ENCODE data around the gene ADGRD2.

ADGRD2 gene

DNA sequence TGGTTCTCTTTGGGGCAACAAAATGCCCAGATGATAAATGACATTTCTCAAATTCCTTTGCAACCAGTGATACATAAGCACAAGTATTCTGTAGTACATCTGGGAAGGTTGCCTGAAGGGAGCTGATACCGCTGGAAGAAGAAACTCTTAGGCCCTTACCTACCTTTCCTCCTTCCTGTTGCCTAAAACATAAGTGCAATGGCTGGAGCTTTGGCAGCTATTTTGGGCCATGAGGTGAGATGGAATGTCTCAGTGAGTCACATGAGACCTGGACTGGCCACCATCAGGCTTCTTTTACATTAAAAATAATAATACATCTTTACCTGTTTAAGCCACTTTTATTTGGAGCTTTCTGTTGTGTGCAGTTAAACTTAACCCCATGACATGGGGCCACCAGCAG, 11.2 kb upstream of the ADGRD2 start:
- DNase-seq: no peak

DNA sequence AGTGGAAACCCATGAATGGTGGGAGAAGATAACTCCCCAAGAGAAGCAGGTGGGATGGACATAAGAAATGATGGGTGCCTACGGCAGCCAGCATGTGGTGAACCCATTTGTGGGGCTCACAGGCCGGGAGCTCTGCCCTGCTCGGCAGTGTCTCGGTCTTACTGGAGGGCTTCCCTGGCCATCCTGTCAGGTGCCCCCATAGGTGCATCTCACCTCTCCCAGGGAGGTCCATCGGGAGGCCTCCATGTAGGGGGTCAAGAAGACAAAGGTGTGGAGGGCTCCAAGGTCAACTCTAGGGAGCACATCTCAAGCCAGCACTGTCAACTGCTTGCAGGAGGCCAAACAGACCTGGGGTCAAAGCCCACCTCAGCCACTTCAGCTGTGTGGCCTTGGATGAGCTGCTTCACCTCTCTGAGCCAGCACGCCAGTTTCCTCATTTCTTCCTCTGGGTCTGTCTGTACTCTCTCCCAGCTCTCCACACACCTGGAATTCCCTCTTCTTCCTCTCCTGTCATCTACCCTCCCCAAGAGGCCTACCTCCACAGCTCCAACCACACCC, 10.5 kb upstream of the ADGRD2 start:
- no peak for DNase-seq

- no peak for DNase-seq
Observed at GRCh38 chr9:124440786-124441185, 9.5 kb upstream of the ADGRD2 start.

- no peak for DNase-seq
Observed at GRCh38 chr9:124441291-124441690, 9.0 kb upstream of the ADGRD2 start.

- DNase-seq: no peak
Observed at GRCh38 chr9:124442379-124442778, 7.9 kb upstream of the ADGRD2 start.

- no peak for DNase-seq
Observed at GRCh38 chr9:124442826-124443225, 7.4 kb upstream of the ADGRD2 start.

DNA sequence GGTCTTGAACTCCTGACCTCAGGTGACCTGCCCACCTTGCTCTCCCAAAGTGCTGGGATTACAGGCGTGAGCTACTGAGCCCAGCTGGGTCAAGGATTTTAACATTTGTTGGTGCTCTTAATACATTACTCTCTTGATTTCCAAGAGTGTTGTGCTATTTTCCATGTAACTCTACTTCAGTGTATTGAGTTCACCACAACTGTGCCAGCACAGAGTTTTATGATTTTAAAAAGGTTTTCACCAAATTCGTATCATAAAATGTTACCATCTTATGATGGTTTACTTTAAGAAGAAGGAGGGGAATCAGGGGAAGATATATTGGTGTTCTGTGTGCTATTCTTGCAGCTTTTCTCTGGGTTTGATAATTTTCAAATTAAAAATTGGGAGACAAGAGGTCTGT, 6.6 kb upstream of the ADGRD2 start:
- DNase-seq: no peak

DNA sequence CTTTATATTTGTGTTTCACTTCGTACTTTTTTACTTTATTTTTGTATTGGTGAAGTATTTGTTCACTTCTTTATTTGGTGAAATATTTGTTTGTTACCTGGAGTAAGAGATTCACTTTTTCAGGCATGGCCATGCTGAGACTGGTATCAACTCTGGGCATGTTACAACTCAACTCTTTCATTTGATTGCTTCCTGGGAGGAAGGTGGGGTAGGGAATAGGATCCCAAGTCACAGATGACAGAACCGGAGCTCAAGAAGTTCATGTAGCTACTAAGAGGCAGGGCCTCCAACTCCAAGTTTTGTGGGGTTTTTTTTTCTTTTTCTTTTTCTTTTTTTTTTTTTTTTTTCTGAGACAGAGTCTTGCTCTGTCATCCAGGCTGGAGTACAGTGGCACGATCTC, 6.1 kb upstream of the ADGRD2 start:
- DNase-seq: no peak

DNA sequence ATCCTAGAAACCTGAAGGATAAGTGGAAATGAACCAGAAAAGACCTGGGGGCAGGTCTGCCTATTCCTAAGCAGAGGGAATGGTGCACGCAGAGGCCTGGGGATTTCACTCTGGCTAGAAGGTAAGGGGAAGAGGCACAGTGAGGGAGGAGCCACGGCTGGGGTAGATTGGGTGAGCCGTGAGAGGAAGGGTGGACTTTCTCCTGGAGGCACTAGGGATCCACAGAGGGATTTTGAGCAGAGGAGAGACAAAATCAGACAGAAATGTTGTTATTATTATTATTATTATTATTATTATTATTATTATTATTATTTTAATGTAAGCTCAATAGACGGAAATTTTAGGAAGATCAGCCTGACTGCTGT, 3.0 kb upstream of the ADGRD2 start:
- DNase-seq: no peak

GRCh38 chr9:124448019-124448418, 2.2 kb upstream of the ADGRD2 start:
- DNase-seq: no peak

DNA sequence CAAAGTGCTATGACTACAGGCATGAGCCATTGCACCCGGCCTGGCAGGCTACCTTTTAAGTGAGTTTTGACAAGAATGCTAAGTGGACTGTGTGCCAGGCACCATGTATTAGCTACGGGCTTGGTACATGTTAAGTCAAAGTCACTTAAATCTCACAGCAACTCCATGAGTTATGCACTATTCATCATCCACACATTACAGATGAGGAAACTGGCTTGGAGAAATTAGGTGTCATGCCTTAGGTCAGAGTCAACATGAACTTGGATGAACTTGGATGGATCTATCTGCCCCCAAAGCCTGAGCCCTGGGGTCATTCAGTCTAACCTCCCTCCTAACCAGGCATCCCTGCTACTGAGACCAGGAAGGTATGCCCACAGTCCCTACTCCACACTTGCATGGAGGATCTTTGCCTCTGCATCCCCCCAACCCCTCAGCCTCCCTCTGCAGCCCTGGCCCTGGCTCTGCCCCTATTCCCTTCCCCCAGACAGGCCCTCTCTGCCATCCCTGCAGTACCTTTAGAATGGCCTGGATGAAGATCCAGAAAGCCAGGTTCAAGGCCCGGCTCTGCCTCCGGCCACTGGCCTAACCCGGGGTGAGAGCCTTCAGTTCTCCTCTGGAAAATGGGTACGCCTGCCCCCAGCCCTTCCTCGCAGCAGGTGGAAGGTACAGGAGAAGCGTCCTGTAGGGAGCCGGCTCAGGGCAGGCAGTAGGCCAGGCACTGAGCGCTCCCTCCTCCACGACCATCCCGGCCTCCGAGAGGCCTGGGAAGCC, 685 bp upstream of the ADGRD2 start:
- no peak for DNase-seq

GRCh38 chr9:124450931-124451661, 845 bp downstream of the ADGRD2 start:
- no peak for DNase-seq

DNA sequence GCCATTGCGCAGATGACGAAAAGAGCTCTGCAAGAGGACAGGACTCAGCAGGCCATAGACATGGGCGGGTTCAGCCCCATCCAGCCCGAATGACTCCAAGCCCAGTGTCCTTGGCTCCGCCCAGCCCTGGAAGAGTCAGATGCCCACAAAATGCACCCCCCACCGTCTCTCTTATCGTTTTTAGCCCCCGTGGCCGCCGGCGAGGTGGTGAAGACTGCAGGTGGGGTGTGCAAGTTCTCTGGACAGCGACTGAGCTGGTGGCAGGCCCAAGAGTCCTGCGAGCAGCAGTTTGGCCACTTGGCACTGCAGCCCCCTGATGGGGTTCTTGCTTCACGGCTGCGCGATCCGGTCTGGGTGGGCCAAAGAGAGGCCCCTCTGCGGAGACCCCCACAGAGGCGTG, 2.1 kb downstream of the ADGRD2 start:
- DNase-seq: no peak

- no peak for DNase-seq
Observed at GRCh38 chr9:124452841-124453585, 2.8 kb downstream of the ADGRD2 start.

DNA sequence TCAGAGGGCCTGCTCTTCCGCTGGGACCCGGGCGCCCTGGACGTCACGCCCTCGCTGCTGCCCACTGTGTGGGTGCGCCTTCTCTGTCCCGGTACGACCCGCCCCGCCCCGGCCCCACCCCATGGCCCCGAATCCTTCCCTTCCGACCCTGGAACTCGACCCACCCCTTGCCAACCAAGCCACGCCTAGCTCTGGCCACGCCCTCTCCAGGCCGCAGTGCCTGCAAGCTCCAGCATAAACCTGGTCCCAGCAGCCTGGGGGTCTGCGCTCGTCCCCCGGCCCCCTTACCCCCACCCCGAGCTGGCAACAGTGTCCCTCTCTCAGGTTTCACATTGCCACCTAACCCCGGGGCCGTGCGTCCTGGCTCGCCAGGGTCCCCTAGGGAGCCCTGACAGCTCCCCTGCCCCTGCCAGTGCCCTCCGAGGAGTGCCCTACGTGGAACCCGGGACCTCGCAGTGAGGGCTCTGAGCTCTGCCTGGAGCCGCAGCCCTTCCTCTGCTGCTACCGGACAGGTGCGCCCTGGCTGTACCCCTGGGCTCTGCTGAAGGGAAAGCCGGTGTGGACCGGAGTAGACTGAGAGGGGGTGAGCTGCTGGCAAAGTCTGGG, 3.4 kb downstream of the ADGRD2 start:
- no peak for DNase-seq

DNA sequence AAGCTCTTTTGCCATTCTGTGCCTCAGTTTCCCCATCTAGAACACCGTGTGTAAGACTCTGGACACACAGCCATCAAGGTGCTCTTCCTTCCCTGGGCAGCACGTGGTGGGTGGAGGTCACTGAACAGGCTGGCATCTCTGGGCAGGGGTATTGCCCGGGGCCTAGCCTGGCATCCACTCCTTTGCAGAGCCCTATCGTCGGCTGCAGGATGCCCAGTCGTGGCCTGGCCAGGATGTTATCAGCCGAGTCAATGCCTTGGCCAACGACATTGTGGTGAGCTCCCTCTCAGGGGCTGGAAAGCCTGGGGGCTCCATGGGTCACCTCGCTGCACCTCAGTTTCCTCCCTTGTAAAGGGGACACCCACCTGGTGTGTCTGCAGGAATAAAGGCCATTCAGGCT, 4.0 kb downstream of the ADGRD2 start:
- DNase-seq: no peak

DNA sequence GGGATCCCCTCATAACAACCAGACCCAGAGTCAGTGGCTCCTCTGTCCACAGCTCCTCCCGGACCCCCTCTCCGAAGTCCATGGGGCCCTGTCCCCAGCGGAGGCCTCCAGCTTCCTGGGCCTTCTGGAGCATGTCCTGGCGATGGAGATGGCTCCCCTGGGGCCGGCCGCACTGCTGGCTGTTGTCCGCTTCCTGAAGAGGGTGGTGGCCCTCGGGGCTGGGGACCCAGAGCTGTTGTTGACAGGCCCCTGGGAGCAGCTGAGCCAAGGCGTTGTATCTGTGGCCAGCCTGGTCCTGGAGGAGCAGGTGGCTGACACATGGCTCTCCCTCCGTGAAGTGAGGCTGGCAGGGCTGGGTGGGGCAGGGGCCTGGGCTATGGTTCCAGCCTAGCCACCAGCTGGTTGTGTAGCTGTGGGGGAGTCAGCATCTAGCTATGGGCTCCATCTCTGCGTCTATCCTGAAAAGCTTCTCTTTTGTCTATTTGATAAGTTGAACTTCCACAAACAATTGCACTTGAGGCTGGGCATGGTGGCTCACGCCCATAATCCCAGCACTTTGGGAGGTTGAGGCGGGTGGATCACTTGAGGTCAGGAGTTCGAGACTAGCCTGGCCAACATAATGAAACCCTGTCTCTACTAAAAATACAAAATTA, 4.7 kb downstream of the ADGRD2 start:
- DNase-seq: no peak

DNA sequence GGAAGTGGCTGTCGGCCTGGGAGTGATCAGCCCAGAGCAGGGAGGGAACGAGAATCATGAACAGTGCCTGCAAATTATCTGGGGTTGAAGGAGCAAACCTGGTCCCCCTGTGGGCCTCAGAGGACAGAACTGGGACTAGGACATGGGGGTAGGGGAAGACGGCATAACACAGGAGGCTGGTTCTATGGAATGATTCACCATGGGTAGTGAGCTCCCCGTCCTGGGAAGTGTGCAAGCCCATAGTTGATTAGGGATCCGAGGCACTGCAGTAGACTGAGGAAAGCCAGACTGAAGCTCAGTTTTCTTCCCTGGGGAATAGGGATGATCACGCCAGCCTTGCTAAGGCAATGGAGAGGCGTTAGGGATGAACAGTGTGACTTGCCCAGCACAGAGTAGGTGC, 5.6 kb downstream of the ADGRD2 start:
- DNase-seq: no peak

GRCh38 chr9:124456341-124457078, 6.3 kb downstream of the ADGRD2 start:
- no peak for DNase-seq

DNA sequence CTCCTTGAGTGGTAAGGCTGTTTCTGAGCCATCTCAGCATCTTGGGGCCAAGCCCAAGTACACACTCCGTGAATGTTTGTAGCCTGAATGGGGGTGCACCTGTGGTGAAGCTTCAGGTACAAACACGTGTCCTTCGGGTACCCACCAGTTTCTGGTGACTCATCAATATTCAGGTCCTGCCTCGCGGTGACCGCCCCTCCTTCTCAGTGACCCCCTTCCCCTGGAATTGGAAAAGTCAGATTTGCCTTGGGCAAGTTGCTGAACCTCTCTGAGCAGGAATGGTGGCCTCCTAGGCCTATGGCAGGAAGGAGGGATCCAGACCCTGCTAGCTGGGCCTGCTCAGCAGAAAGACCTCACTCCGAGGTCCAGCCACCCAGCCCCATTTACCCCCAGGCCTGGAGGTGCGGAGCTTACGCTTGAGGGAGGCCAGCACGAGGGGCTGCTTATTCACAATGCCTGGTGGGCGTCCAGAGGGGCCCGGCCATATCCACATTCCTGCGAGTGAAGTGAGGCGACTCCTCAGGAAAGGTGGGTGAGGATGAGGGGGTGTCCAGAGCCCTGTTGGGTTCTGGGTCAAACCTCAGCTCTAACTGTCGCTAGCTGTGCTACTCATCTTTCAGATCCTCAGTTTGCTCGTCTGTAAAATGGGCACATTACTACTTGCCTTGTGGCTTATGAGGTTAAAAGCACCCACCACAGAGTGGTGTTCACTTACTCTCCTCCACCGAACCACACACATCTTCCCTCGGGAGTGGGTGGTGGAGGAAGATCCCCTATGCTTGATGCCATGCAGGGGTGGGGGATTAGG, 7.0 kb downstream of the ADGRD2 start:
- DNase-seq: no peak

GRCh38 chr9:124457887-124458431, 7.7 kb downstream of the ADGRD2 start:
- DNase-seq: no peak

Measured in activated naive CD4-positive, alpha-beta T cell treated with Interleukin-2 at 50 U/mL for 16 hours (primary cell).